DMS153 (cell line): ENCODE results near the gene MPST.
A peak's percentile ranks its signal among the peaks of the same experiment; 100 is the strongest.
"Not testable (repeated sequence)": the region's sequence is repeated elsewhere in the genome, so short reads cannot be mapped to it uniquely, and the experiment has no call there.

Source experiments
- DNase-seq: peaks from one replicate; lab custom pipeline; 2025; lab: John Stamatoyannopoulos, UW

Gene MPST

GRCh38 chr22:37019309-37020191 lies at the start of gene MPST, which contains the start of gene TST:
TSS of gene MPST (plus strand) at chr22:37019742. CDS start at chr22:37019837, 95 bp downstream.
TSS of gene TST (minus strand) at chr22:37019447. CDS start at chr22:37018732, 715 bp downstream.
- DNase-seq: peak; percentile 35

DNA sequence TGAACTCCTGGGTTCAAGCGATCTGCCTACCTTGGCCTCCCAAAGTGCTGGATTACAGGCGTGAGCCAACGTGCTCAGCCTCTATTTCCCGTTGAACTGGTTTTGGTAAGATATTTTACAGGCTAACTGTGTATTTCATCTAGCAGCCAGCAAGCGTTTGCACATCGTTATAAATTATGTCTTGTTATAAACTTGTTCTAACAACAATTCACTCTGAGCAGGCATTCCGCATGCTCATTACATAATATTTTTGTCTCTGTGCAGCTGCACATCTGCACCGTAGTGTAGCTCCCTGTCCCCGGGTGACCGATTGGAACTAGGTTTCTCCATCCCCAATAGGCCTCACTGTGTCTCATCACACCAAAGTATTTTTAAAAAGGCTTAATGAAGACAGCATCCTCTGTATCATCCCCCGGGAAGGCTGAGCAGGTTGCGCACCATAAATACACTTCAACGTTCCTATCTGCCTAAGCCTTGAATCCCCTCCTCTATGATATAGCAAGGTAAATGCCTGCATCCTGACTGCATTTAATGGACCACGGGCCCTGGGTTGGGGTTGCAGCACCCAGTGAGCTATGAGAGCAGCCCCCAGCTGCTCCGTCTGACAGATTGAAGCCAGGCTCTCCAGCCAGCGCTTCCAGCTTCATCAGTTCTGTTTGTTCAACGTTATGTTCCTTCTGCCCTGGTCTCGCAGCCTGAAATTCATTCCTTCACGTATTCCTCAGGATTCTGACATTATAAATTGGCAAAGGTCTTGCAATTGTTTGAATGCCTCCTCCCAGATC lies 48.0 kb upstream of the MPST start:
- peak; percentile 84 for DNase-seq

GRCh38 chr22:36976606-36977005 lies 42.9 kb upstream of the MPST start:
- DNase-seq: no peak

DNA sequence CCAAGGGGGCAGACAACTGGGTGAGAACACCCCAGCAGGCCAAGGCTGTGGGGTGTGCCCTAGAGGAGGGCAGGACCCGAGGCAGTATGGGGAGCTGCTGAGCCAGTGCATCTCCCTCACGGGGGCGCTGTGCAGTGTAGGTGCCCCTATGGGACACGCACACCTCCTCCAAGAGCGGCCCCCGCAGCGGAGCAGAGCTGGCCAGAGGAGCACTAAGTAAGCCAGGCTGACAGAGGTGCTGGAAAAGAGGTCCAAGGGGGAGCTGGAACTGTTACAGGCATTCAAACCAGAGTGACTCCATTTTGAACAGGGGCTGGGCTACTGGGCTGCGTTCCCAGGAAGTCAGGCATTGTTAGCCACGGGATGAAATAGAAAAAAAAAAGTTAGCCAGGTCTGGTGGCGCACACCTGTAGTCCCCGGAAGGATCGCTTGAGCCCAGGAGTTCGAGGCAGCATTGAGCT lies 42.1 kb upstream of the MPST start:
- DNase-seq: peak; percentile 60

GRCh38 chr22:36977947-36978660 lies 41.4 kb upstream of the MPST start:
- peak; percentile 71 for DNase-seq

GRCh38 chr22:36979016-36979910 lies 40.3 kb upstream of the MPST start:
- no peak for DNase-seq

DNA sequence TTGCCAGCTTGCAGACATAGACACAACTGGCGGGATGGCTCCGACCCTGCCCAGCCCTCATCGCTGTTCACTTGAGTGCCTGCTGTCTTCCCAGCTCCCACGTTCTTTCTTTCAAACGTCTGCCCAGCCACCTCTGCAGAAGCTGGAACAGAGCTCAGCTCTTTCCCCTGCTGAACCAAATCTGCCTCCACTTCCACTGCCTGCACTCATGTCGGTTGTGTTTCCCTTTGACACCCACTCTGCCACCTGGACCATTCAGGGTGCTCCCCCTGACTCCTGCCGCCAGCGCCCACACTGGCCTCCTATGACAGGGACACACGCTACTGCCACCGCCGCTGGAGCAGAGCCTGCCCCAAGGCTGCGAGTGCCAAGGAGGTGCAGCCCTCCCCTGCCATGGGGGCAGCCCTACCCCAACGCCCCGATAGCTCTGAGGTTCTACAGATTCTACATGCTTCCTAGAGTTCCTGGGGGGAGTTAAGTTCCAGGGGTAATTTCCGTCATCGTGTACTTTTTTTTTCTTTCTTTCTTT lies 38.2 kb upstream of the MPST start:
- no peak for DNase-seq

DNA sequence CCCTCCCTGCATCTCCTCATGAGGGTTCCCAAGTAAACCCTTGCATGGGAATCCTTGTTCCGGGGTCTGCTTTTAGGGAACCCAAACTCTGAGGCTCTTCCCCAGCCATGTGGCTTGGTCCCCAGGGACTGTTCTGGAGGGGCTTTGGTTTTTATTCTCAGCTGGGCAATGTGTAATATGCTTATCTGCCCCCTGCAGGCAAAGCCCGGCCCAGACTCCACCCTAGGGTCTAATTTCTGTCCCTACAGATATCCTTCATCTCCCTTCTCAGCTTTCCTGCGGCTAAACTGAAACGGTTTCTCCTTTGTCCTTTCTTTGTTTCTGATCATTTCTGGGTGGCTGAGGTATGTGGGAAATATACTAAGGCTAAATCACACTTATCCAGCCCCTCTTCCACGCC lies 37.4 kb upstream of the MPST start:
- DNase-seq: no peak

DNA sequence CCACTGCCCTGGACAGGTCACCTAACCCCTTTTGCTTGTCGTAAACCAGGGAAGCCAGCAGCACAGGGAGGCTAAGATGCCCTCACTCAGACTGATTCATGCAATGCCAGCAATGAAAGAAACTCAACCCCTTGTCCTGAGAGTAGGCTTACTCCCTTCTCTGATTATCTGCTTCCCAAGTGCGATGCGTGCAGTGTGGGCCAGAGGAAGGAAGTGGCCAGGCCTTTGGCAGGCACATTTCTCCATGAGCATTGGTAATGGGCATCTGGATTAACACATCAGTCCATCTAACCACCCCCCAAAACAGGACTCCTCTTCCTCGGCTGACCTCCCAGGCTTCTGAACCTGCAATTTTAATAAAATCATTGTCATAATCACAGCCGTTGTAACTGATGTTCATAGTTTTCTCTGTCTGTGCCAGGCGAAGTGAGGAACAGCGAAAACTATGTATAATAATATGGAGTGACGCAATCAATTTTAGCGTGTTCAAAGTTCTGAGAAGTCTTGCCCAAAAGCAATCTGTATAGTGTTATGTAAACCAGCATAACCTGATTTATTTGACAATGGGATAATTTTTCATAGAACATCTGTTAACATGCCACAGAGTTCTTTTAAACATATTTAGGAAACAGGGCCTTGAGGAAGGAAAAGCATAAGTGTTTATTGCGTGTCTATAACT lies 34.2 kb upstream of the MPST start:
- DNase-seq: no peak

GRCh38 chr22:36986242-36986821 lies 33.2 kb upstream of the MPST start:
- DNase-seq: no peak

DNA sequence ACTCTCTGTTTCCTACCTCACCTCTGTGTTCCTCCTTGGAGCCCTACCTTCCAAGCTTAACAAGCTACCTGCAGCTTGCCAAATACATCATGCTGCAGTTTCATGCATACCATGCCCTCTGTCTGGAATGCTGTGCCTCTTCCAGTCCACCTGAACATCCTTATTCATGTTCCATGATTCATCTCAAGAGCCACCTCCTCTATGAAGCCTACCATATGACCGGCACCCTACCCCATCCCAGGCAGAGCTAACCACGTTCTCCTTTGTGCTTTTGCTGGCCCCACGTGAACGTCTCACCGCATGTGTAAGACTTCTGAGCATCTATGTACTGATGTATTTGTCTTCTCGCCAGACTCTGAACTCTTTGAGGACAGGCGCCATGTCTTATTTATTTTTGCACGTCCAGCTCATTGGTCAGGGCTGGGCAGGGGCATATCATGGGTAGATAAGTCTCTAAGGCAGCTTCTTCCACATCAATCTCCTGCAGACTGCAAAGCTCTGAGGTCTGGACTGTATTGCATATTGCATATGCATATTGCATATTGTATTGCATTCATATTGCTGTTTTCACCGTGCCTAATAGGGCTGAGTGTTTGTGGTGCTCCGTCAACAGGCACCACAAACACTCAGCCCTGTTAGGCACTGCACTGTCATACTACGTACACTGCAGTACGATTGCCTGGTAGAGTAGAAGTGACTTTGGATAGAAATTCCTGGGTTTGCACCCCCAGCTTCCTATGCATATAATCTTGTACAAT lies 31.3 kb upstream of the MPST start:
- no peak for DNase-seq

DNA sequence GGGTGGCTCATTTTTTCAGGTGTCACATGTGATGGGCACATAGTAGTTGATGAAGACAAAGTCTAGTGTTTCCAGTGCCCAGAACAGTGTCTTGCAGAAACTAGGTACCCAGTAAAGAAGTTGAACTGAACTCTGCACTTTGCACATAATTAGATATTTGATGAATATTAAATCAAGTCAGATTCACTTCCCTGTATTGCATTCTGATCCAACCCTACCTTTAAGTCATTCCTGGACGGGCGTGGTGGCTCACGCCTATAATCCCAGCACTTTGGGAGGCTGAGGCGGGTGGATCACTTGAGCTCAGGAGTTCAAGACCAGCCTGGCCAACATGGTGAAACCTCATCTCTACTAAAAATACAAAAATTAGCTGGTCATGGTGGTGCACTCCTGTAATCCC lies 30.5 kb upstream of the MPST start:
- not testable (repeated sequence) for DNase-seq

DNA sequence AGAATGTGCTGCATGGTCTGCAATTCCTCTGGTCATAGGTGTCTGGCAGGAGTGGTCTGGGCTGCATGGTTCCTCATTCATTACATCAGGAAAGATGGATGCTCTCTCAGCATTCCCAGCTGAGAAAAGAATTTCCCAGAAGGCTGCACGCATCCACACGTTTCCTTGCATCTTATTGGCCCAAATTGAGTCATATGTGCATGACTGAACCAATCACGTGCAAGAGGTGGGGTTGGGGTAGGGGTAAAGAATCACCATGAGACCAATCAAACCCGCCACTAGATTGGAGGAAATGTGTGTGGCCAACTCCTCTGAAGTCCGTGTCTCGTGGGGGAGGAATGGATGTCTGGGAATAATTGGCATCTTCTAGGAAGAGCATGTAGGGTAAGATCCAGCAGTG lies 29.1 kb upstream of the MPST start:
- DNase-seq: no peak

DNA sequence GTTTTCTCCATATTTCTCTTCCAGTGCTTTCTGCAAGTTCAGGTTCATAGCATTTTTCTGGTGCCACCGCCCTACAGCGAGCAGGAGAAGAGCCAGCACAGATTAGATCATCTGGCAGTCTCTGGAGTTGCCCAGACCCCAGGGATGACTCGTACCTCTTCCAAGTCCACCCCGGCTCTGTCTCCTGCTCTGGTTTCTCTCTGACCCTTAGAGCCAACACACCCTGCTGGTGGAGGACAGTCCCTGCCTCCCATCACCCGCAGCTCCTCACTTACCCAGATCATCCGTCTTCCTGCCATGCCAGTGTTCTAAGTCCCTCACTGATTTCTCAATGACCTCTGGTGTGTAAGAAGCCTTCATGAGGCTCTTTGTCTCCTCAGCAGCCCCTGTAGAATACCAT lies 28.3 kb upstream of the MPST start:
- DNase-seq: no peak

DNA sequence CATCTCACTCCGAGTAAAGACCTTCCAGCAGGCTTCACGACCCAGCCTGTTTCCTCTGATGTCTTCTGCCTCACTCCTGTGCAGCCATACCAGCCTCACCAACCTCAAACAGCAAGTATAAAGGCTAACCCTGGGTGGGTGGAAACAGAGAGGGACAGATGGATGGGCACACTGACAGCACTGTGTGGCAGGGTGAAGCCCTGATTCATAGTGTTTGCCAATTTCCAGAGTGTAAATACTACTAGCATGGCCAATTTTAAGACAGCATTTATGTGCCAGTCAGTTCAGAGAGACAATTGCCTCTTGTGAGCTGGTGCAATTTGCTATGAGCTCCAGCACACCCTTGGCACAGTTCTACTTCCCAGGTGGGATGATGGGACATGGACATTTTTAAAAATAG lies 21.8 kb upstream of the MPST start:
- no peak for DNase-seq

- DNase-seq: no peak
These were observed 20.8 kb upstream of the MPST start for GRCh38 chr22:36998620-36999351.

- DNase-seq: no peak
These were observed 20.1 kb upstream of the MPST start for GRCh38 chr22:36999463-36999862.

GRCh38 chr22:37000676-37001534 lies 18.6 kb upstream of the MPST start:
- no peak for DNase-seq
